ENCODE data around the gene DCAF6.

The DCAF6 gene

DNA sequence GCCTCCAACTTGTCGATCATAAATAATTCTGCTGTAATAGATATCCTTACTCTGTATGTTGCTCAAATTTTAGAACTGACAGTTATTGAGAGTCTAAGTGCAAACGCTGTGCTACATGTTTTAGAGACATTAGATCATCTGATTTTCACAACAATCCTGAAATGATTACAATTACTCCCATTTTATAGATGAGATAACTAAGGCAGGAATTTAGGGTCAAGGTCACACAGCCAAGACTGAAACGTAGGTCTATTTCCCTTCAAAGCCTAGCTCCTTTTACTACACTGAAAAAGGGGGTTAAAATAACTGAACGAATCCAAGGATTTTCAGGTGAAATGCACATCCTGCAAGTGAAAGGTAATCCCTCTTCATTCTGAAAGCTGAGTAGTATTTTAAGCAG, 2.7 kb upstream of the DCAF6 start:
- no peaks in the 10 kb centered on the region for H3K36me3 ChIP-seq (ENCODE audit: control insufficient read depth in 1 of 2, insufficient read depth in 2 of 2, low read depth in 1 of 2, low read length in 2 of 2)
- peak overlapping the region in 1 of 2 experiments; percentile 79 for H3K4me3 ChIP-seq (ENCODE audit: insufficient read depth in 1 of 2, low read depth in 1 of 2, low read length in 2 of 2)
- H3K27ac ChIP-seq (ENCODE audit: low read length, poor library complexity, severe bottlenecking): peak overlapping the region; percentile 20
- no peak overlapping the region for H3K23ac ChIP-seq (ENCODE audit: low read length in 2 of 2)
- no peak overlapping the region for H4K8ac ChIP-seq (ENCODE audit: low read length)
- WGBS: 67% methylated on average over 1 of the region's 4 CpGs
- no peak overlapping the region for H2AK5ac ChIP-seq (ENCODE audit: low read length, severe bottlenecking)
- H2BK12ac ChIP-seq (ENCODE audit: low read length in 2 of 2): no peak overlapping the region
- DNase-seq: no peak
- H3K4me2 ChIP-seq (ENCODE audit: low read length, poor library complexity, severe bottlenecking): peak overlapping the region; percentile 45
- H3K9ac ChIP-seq (ENCODE audit: low read length): peak overlapping the region; percentile 96
- no peak overlapping the region for H2BK5ac ChIP-seq (ENCODE audit: low read depth, low read length, poor library complexity, severe bottlenecking)
- H3K4me1 ChIP-seq (ENCODE audit: control insufficient read depth, insufficient read depth, low read depth, low read length): peaks cover 6% of the 10 kb centered on the region
- no peak overlapping the region for H3K18ac ChIP-seq (ENCODE audit: low read depth in 1 of 2, low read length in 2 of 2)
- H3K14ac ChIP-seq (ENCODE audit: low read length in 2 of 2): no peak overlapping the region
- no peaks in the 10 kb centered on the region for H3K9me3 ChIP-seq (ENCODE audit: control insufficient read depth, low read length)
- no peak overlapping the region for H2AFZ ChIP-seq (ENCODE audit: low read depth, low read length)
- H3K4ac ChIP-seq (ENCODE audit: low read depth in 1 of 2, low read length in 2 of 2): no peak overlapping the region
- no peaks in the 10 kb centered on the region for H3K79me1 ChIP-seq (replicated peaks; ENCODE audit: low read length, poor library complexity, severe bottlenecking)
- no peak overlapping the region for H2BK15ac ChIP-seq (ENCODE audit: low read depth, poor library complexity, severe bottlenecking)
- H3K27me3 ChIP-seq (ENCODE audit: control insufficient read depth in 1 of 2, insufficient read depth in 1 of 2, low read length in 2 of 2): no peaks in the 10 kb centered on the region
- no peak overlapping the region for H4K91ac ChIP-seq (ENCODE audit: low read length)
- H2BK120ac ChIP-seq (ENCODE audit: low read depth, low read length): no peak overlapping the region

GRCh38 chr1:167934426-167935215, 1.9 kb upstream of the DCAF6 start:
- Histone ChIP-seq H2BK120ac (ENCODE audit: low read depth, low read length) (no peak overlapping the region), H3K9me3 (ENCODE audit: control insufficient read depth, low read length) (no peaks in the 10 kb centered on the region), H3K36me3 (ENCODE audit: control insufficient read depth in 1 of 2, insufficient read depth in 2 of 2, low read depth in 1 of 2, low read length in 2 of 2) (no peaks in the 10 kb centered on the region), H4K8ac (ENCODE audit: low read length) (no peak overlapping the region), H2AK5ac (ENCODE audit: low read length, severe bottlenecking) (no peak overlapping the region), H3K4me3 (ENCODE audit: insufficient read depth in 1 of 2, low read depth in 1 of 2, low read length in 2 of 2) (peak overlapping the region; percentile 79 to 95), H3K18ac (ENCODE audit: low read depth in 1 of 2, low read length in 2 of 2) (no peak overlapping the region), H3K4me2 (ENCODE audit: low read length, poor library complexity, severe bottlenecking) (peak overlapping the region; percentile 49), H3K27ac (ENCODE audit: low read length, poor library complexity, severe bottlenecking) (peak overlapping the region; percentile 43), H3K79me1 (replicated peaks; ENCODE audit: low read length, poor library complexity, severe bottlenecking) (no peaks in the 10 kb centered on the region), H2BK5ac (ENCODE audit: low read depth, low read length, poor library complexity, severe bottlenecking) (no peak overlapping the region), H3K4ac (ENCODE audit: low read depth in 1 of 2, low read length in 2 of 2) (no peak overlapping the region), H2BK12ac (ENCODE audit: low read length in 2 of 2) (no peak overlapping the region), H4K91ac (ENCODE audit: low read length) (no peak overlapping the region), H2BK15ac (ENCODE audit: low read depth, poor library complexity, severe bottlenecking) (no peak overlapping the region), H3K4me1 (ENCODE audit: control insufficient read depth, insufficient read depth, low read depth, low read length) (peaks cover 3% of the 10 kb centered on the region), H3K27me3 (ENCODE audit: control insufficient read depth in 1 of 2, insufficient read depth in 1 of 2, low read length in 2 of 2) (no peaks in the 10 kb centered on the region), H3K14ac (ENCODE audit: low read length in 2 of 2) (no peak overlapping the region), H3K9ac (ENCODE audit: low read length) (peak overlapping the region; percentile 96), H2AFZ (ENCODE audit: low read depth, low read length) (no peak overlapping the region), H3K23ac (ENCODE audit: low read length in 2 of 2) (no peak overlapping the region)
- WGBS: 26% methylated on average over 4 of the region's 4 CpGs
- DNase-seq: peak; percentile 73

- H2BK5ac ChIP-seq (ENCODE audit: low read depth, low read length, poor library complexity, severe bottlenecking): no peak overlapping the region
These were observed 1.0 kb upstream of the DCAF6 start for GRCh38 chr1:167935216-167936067.

More at GRCh38 chr1:167935216-167936067, 1.0 kb upstream of the DCAF6 start:
- peak overlapping the region; percentile 70 to 95 for H3K18ac ChIP-seq (ENCODE audit: low read depth in 1 of 2, low read length in 2 of 2)
- no peaks in the 10 kb centered on the region for H3K9me3 ChIP-seq (ENCODE audit: control insufficient read depth, low read length)
- H3K4me1 ChIP-seq (ENCODE audit: control insufficient read depth, insufficient read depth, low read depth, low read length): peaks cover 3% of the 10 kb centered on the region
- no peak overlapping the region for H2AFZ ChIP-seq (ENCODE audit: low read depth, low read length)
- 1% methylated on average over 41 of the region's 45 CpGs for WGBS
- H3K36me3 ChIP-seq (ENCODE audit: control insufficient read depth in 1 of 2, insufficient read depth in 2 of 2, low read depth in 1 of 2, low read length in 2 of 2): no peaks in the 10 kb centered on the region
- H3K4ac ChIP-seq (ENCODE audit: low read depth in 1 of 2, low read length in 2 of 2): peak overlapping the region; percentile 81 to 95
- peak overlapping the region in 1 of 2 experiments; percentile 83 for H3K14ac ChIP-seq (ENCODE audit: low read length in 2 of 2)
- H4K8ac ChIP-seq (ENCODE audit: low read length): peak overlapping the region; percentile 77
- H2BK120ac ChIP-seq (ENCODE audit: low read depth, low read length): peak overlapping the region; percentile 73
- peak overlapping the region; percentile 79 to 95 for H3K4me3 ChIP-seq (ENCODE audit: insufficient read depth in 1 of 2, low read depth in 1 of 2, low read length in 2 of 2)
- peak overlapping the region; percentile 49 to 54 for H2BK12ac ChIP-seq (ENCODE audit: low read length in 2 of 2)
- no peaks in the 10 kb centered on the region for H3K27me3 ChIP-seq (ENCODE audit: control insufficient read depth in 1 of 2, insufficient read depth in 1 of 2, low read length in 2 of 2)
- H3K9ac ChIP-seq (ENCODE audit: low read length): peak overlapping the region; percentile 96
- DNase-seq: peak; percentile 62
- H4K91ac ChIP-seq (ENCODE audit: low read length): peak overlapping the region; percentile 75
- H3K4me2 ChIP-seq (ENCODE audit: low read length, poor library complexity, severe bottlenecking): peak overlapping the region; percentile 49
- no peak overlapping the region for H2AK5ac ChIP-seq (ENCODE audit: low read length, severe bottlenecking)
- H3K23ac ChIP-seq (ENCODE audit: low read length in 2 of 2): no peak overlapping the region
- H3K27ac ChIP-seq (ENCODE audit: low read length, poor library complexity, severe bottlenecking): peak overlapping the region; percentile 43
- no peaks in the 10 kb centered on the region for H3K79me1 ChIP-seq (replicated peaks; ENCODE audit: low read length, poor library complexity, severe bottlenecking)
- peak overlapping the region; percentile 94 for H2BK15ac ChIP-seq (ENCODE audit: low read depth, poor library complexity, severe bottlenecking)
